HG03460 (cell line): ENCODE results near the gene ZNF230.
A peak's percentile ranks its signal among the peaks of the same experiment; 100 is the strongest.

Experiments used
- ATAC-seq: cut with Tn5 transposase; IDR thresholded peaks from one replicate; pipeline ENCODE4 v1.9.1; 2021; ENCODE audit not compliant: unreplicated experiment

ZNF230 gene

DNA sequence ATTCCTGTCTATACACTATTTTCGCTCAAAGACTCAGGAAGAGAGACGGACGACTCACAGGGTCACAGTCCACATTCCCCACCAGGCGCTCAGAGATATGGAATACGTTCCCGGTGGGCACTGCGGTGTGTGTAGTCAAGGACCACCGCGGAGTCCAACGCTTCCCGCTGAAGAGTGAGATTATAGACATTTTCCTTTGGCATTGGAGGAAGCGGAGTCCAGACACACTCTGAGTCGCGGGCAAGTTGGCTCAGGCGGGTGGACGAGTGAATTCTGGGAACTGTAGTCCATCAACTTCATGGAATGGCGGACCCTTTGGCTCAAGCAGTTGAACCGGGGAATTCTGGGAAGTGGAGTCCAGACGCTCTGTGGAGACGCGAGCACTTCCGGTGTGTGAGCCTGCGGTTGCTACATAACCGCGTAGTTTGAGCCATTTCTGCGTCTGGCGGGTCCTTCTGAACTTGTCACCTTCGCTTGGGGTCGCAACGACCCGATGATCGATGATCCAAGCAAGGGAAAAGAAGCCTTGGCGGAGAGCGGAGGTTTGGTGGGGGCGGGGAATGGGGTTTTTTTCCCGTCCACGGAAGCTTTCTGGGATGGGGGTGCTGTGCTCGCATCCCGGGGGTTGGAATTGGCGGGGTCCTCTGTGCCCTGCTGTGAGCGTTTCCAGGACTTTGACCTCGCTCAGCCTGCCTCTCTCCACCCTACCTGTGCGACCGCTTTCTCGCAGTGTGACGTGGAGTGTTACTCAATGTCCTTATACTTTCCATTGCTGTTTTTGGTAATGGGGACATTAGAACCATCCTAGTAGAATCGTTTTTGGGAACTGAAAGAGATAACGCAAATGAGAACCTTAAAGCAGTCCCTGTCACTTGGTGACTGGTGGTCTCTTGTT, at the start of gene ZNF230:
ZNF230 (plus strand) TSS at position 392 of the 895 bp plus-strand sequence. CDS start 4,122 bp downstream, outside the sequence.
- peak; percentile 92 for ATAC-seq

DNA sequence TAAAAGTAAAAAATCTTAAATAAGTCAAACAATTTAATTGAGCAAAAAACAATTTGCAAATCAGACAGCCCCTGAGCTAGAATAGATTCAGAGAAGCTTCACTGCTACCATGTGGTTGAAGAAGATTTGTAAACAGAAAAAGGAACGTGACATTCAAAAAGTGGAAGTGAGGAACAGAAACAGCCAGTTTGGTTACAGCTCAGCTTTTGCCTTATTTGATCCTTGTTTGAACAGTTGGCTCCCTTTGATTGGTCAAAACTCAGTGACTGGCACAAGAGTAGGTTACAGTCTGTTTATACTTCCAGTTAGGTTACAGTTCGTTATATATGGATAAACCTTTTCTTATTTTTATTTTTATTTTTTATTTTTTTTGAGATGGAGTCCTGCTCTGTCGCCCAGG, 45.9 kb upstream of the ZNF230 start:
- no peak for ATAC-seq

DNA sequence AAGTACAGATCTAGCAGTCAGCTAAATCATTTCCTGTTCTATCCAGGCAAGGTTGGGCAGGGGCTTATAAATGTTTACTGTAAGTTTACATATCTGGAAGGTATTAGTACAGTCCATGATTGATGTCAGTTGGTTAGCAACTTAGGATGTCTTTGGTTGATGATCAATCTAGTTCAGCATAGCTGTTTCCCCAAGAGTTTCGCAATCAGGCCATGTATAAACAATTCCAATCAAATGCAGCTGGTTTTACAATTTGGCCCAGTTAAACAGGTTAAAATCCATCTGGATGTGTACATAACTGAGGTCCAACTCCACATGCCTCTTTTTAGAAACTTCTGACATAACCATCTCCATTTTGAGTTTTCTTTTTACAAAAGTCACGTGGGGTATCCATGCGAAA, 44.9 kb upstream of the ZNF230 start:
- ATAC-seq, result no peak

DNA sequence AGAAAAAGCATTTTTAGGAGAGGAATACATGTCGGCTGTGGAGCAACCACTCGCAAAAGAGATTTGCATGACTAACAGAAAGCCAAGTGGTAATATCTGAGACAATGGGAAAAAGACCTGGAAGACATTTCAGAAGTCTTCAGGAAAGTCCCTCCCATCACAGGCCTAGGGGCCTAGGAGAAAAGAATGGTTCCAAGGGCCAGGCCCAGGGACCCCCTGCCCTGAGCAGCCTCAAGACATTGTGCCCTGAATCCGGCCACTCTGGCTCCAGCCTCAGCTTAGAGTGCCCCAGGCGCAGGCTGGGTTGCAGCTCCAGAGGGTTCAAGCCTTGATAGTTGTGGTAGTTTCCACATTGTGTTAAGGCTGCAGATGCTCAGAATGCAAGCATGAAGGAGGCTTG, 42.3 kb upstream of the ZNF230 start:
- ATAC-seq, result no peak

DNA sequence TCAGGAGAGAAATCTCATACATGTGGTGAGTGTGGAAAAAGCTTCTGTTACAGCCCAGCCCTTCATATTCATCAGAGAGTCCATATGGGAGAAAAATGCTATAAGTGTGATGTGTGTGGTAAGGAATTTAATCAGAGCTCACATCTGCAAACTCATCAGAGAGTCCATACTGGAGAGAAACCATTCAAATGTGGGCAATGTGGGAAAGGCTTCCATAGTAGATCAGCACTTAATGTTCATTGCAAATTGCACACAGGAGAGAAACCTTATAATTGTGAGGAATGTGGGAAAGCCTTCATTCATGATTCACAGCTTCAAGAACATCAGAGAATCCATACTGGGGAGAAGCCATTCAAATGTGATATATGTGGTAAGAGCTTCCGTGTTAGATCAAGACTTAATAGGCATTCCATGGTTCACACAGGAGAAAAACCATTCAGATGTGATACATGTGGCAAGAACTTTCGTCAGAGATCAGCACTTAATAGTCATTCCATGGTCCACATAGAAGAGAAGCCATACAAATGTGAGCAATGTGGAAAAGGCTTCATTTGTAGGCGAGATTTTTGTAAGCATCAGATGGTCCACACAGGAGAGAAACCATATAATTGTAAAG, 36.6 kb upstream of the ZNF230 start:
- ATAC-seq, result no peak

DNA sequence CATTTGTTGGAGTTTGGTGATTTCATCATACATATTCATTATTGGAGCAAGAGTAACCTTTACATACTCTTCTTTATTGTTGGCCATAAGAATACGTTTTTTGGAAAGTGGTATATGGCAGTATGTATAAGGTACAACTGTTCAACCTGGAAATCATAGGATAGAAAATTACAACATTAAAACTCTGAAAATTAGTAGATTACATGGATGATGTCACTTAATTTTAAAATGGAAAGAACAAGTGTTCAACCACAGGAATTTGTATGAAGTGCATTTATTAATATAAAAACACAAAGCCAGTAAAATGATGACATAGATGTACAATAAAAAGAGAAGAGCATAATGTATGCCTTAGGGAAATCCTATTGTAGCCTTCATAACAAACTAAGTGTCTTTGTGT, 26.0 kb upstream of the ZNF230 start:
- ATAC-seq, result no peak

DNA sequence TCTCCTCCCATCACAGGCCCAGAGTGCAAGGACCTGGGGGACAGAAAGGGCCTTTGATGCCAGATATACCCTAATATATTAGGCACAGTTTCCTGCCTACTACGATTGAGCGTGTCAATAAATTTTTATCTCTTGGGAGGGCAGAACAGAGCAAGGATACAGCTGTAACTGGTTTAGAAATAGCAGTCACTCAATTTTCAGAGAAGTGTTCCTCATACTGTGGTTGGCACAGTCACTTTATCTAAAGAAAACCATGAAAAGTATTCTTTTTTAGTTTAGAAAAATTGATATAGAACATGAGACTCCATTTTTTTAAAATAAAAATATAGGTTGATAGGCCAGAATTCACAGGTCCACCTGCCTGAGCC, 19.2 kb upstream of the ZNF230 start:
- ATAC-seq, result no peak

DNA sequence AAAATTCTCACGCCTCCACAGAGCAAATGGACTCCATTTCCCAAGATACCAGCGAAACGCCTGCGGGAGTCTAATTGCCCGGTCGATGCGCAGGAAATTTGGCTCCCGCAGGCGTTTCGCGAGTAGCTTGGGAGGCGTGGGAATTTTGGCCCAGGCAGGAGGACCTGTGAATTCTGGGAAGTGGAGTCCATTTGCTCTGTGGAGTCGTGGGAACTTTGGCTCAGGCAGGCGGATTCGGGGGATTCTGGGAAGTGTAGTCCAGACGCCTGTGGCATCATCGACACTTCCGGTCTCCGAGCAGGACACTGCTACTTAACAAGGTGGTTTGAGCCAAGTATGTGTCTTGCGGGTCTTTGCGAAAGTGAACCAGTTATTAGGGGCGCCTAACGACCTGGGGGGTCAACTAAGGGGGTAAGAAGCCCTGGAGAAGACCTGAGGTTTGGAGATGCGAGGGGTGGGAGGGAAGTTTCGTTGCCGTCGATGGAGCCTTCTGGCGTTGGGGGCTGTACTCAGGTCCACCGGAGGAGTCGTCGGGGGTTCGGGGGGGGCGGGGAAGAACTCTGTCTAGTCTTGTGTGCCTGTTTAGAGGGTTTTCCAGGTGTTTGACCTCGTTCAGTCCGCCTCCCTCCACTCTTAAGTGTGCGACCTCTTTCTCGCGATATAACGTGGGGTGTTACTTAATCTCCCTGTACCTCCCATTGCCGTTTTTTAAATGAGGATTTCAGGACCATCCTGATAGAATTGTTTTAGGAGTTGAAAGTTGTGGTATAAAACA, 18.7 kb upstream of the ZNF230 start, which contains the start of gene ZNF155:
ZNF155 (plus strand) TSS at position 277 of the 775 bp plus-strand sequence. CDS start 4,356 bp downstream, outside the sequence.
- peak; percentile 83 for ATAC-seq

DNA sequence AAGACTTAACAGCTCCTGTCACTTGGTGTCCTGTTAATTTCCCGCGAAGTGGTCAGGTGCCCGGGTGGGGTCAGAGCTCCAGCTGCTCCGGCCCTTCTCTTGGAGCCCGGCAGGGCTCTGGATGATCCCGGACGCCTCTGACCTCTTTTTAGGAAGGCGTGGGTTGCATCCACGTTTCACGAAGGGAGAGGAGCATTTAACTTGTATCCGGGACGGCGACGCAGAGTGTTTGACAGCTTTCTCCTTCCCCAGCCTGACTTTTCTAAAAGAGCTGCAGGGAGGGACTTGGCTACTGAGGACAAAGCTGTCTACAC, 18.1 kb upstream of the ZNF230 start:
- peak; percentile 15 for ATAC-seq

DNA sequence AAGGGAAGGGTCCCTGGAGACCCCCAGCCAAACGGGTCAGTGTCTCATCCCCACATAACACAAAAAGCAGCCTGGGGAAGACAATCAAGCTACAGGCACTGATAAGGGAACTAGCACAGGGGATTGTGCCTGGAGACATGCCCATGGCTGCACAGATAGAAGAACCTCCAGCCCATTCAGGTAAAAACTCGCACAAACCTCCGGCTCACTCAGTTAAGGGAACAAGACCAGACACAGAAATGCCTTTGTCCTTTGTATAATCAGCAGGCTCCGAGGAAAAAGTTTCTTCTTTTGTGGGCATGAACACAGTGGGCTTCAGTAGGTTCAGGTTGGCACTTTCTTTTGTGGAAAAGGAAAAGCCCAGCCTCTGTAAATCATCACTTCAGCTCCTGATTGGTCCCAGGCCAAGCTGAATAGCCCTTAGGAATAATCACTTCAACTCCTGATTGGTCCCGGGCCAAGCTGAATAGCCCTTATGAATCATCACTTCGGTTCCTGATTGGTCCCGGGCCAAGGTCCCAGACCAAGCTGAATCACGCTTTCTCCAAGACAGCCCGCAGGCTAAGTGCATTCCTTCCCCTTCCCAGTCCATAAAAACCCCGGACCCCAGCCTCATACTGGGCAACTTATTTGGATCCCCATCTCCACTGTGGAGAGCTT, 5.0 kb upstream of the ZNF230 start:
- no peak for ATAC-seq

DNA sequence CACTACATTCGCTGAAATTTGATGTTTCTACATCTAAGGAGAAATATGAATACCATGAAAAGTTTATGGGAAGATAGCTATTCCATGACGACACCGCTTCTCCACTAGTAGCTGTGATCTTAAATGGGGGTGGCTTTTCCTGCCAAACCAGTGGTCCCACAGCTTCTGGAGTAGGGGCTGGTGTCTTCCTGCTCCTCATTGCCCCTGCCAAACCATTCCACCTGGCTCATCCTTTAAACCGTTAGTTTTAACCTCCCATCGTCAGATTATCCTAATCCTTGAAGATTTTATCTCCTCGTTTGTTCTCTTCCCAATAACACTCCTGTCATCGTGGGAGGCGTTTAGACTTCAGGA, 568 bp upstream of the ZNF230 start:
- no peak for ATAC-seq

DNA sequence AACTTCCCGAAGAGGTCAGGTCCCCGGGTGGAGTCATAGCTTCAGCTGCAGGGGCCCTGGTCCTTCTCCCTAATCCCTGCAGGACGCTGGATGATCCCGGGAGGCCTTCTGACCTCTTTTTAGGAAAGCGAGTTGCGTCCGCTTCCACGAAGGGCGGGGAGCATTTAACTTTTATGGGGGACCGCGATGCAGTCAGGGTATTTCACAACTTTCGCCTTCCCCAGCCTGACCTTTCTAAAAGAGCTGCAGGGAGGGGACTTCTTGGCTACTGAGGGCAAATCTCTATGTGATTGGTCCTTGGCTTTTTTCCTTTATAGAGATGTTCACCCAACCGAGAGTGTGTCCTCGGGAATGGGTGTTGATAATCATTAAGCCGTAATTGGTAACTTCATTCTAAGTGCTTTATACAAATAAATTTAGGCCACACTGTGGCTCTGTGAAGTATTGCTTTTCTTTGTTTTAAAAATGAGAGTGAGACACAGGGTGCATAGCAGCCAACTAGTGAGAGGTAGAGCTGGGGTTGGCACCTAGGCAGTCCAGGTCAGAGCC, 778 bp downstream of the ZNF230 start:
- ATAC-seq, result no peak

DNA sequence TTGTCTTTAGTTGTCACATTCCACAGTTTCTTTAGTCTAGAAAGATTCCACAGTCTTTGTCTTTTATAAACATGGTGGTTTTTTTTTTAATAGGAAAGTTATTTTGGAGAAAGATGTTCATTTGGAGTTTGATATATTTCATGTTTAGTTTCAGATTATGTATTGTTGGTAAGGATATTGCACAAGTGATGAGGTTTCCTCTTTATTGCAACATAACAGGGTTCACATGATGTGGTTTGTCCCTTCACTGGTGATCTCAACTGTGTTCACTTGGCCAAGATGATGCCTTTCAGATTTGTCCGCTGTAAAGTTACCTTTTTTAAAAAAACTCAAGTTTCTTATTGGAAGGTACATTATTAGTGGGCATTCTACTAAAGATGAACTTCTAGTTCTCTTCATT, 3.2 kb downstream of the ZNF230 start:
- ATAC-seq, result no peak

DNA sequence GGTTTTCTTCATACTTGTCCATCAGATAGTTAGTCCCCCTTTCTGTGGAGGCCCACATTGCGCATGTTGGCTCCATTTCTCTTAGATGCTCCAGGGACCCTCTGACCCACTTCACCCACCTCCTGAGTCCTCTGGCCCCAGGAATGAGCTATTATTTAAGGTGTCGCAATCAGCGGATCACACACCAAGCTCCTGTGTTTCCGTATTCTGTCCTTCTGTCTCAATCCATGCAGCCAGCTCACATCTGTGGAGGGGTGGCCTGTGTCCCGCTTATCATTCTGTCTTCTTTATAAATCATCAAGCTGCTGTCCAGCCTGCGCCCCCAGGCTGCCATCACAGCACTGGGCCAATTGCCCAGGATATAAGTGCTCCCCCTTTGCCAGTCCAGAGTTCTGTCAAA, 4.7 kb downstream of the ZNF230 start:
- no peak for ATAC-seq

DNA sequence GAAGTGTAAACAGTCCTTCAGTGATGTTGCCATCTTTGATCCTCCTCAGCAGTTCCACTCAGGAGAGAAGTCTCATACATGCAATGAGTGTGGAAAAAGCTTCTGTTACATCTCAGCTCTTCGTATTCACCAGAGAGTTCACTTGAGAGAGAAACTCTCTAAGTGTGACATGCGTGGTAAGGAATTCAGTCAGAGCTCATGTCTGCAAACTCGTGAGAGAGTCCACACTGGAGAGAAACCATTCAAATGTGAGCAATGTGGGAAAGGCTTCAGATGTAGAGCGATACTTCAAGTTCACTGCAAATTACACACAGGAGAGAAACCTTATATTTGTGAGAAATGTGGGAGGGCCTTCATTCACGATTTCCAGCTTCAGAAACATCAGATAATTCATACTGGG, 7.7 kb downstream of the ZNF230 start:
- ATAC-seq, result no peak

DNA sequence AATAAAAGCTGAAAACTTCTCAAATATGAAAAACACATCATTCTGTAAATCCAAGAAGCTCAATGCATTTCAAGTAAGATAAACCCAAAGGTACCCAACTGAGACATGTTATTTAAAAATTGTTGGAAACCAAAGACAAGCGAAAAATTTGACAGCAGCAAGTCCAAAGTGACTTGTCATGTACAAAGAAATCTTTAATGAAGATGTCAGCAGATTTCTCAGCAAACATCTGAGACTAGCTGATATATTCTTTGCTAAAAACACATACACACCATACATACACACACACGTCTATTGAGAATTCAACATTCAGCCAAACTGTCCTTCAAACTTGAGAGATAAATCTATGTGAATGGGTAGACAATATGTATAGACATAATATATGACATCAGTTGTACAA, 16.7 kb downstream of the ZNF230 start:
- ATAC-seq, result no peak

DNA sequence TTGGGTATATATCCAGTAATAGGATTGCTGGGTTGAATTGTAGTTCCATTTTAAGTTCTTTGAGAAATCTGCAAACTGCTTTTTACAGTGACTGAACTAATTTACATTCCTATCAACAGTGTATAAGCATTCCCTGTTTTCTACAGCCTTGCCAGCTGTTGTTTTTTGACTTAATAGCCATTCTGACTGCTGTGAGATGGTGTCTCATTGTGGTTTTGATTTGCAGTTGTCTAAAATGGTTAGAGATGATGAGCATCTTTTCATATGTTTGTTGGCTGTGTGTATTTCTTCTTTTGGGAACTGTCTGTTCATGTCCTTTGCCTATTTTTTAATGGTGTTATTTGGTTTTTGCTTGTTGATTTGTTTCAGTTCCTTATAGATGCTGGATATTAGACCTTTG, 18.5 kb downstream of the ZNF230 start:
- ATAC-seq, result no peak

DNA sequence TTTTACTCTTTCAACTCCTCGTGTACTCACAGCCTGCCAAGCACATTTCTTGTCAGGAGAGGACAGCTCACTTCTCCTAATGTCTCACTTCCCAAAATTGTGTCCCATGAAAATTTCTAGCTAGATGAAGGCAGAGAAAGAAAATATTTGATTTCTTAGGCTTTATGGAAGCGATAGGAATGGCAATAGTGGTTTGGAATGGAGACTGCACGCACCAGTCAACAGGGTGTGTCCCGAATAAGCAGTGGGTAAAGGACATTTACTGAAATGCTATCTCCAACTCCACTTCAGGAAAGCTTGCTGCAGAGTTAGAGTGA, 22.1 kb downstream of the ZNF230 start:
- no peak for ATAC-seq

DNA sequence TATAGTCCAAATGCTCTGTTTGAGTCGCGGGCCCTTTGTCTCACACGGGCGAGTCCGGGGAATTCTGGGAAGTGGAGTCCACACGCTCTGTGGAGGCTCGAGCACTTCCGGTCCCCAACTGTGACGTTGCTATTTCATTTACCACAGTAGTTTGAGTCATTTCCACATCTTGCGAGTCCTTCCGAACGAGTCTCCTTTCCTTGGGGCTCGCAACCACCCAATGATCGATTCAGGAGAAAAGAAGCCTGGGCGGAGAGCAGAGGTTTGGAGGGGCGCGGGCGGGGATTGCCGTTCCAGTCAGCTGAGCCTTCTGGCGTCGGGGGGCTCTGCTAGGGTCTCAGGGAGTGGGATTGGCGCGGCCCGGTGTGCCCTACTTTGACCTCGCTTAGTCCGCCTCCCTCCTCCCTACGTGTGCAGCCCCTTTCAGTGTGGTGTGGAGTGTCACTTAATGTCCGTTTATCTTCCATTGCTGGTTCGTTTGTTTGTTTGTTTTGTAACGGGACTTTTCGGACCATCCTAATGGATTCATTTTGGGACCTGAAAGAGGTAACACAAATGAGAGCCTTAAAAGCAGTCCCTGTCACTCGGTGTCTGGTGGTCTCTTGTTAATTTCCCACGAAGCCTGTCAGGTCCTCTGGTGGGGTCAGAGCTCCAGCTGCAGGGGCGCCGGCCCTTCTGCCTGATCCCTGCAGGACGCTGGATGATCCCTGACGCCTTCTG, 22.6 kb downstream of the ZNF230 start, which contains the start of gene ZNF222:
ZNF222 (plus strand) TSS at position 163 of the 720 bp plus-strand sequence; CDS start at position 221, 58 bp downstream.
- peak; percentile 90 for ATAC-seq

DNA sequence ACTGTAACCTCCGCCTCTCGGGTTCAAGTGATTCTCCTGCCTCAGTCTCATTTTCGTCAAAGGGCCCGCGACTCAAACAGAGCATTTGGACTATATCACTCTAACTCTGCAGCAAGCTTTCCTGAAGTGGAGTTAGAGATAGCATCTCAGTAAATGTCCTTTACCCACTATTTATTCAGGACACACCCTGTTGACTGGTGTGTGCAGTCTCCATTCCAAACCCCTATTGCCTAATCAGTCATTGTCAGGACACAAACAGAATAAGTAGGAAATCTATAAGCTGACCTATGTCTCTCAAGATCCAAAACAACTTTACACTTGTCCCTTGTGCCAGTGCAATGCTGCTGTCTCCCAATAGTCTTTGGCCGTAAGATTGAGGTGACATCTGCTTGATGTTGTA, 23.9 kb downstream of the ZNF230 start:
- no peak for ATAC-seq
